IMR-90 (cell line): Measurements from ENCODE around the gene SLC6A2. TPM values are rescaled to one million over a fixed set of nuclear protein-coding genes. Genes with fewer than 3 reads are reported as not detected.
"Not testable (repeated sequence)": the region's sequence is repeated elsewhere in the genome, so short reads cannot be mapped to it uniquely, and the experiment has no call there.

Experiments used
- ATAC-seq: fragments of 200-7000 bp; cut with Tn5 transposase; 2 replicates; pipeline ENCODE4 v1.9.1; 2020; ENCODE audit warnings: low read depth, mild to moderate bottlenecking, moderate library complexity
- BruUV-seq: library from RNA; stranded (reverse); fragments of 400-500 nt; replicated peaks from 2 replicates; lab custom pipeline; 2021; lab: Mats Ljungman, UMichigan
- CTCF ChIA-PET: fragments of 300-600 bp; formaldehyde crosslinking; extraction: SDS; loops from one replicate; lab custom pipeline; 2021; ENCODE audit warnings: antibody characterized with exemption; lab: Yijun Ruan, JAX
- POLR2A ChIA-PET: fragments of 300-600 bp; sonication (Branson Sonifier 250); formaldehyde crosslinking; loops from one replicate; lab custom pipeline; 2022; ENCODE audit warnings: antibody characterized with exemption; ENCODE audit not compliant: unreplicated experiment; lab: Charles Lee
- DNase-seq: peaks from one replicate; pipeline ENCODE4 v3.0.0; 2013
- H2AFZ ChIP-seq: replicated peaks from 2 replicates; pipeline ENCODE3; 2013; ENCODE audit warnings: low read length, mild to moderate bottlenecking; ENCODE audit not compliant: poor library complexity
- H2AK5ac ChIP-seq: 2 replicates; pipeline ENCODE4 v1.6.1; 2013; ENCODE audit warnings: low read depth, low read length, inconsistent platforms
- H2AK9ac ChIP-seq: replicated peaks from 2 replicates; pipeline ENCODE3; 2013; ENCODE audit warnings: mild to moderate bottlenecking, low read depth, low read length, moderate library complexity; ENCODE audit not compliant: poor library complexity
- H2BK120ac ChIP-seq: 2 replicates; pipeline ENCODE4 v1.6.1; 2013; ENCODE audit warnings: low read depth, low read length, inconsistent platforms
- H2BK15ac ChIP-seq: 3 replicates; pipeline ENCODE4 v1.6.1; 2013; ENCODE audit warnings: low read depth, low read length, inconsistent platforms
- H2BK20ac ChIP-seq: 2 replicates; pipeline ENCODE4 v1.6.1; 2013; ENCODE audit warnings: low read depth, mild to moderate bottlenecking, inconsistent platforms, low read length, moderate library complexity
- H2BK5ac ChIP-seq: 2 replicates; pipeline ENCODE4 v1.6.1; 2013; ENCODE audit warnings: mild to moderate bottlenecking, low read depth, low read length, inconsistent platforms; ENCODE audit not compliant: poor library complexity, severe bottlenecking
- H3K14ac ChIP-seq: replicated peaks from 2 replicates; pipeline ENCODE4 v1.6.1; 2013; ENCODE audit warnings: low read depth, low read length, inconsistent platforms
- H3K18ac ChIP-seq: 2 replicates; pipeline ENCODE4 v1.6.1; 2013; ENCODE audit warnings: low read depth, low read length, control low read depth
- H3K23ac ChIP-seq: 2 replicates; pipeline ENCODE4 v1.6.1; 2013; ENCODE audit warnings: low read depth, low read length, inconsistent platforms
- H3K27ac ChIP-seq: 2 replicates; pipeline ENCODE4 v1.5.1; 2013; ENCODE audit warnings: mild to moderate bottlenecking, control low read depth, low read length; ENCODE audit not compliant: insufficient read depth
- H3K27me3 ChIP-seq: 2 replicates; pipeline ENCODE4 v1.6.1; 2013; ENCODE audit warnings: low read length; ENCODE audit not compliant: control insufficient read depth, insufficient read depth
- H3K36me3 ChIP-seq: 2 replicates; pipeline ENCODE4 v1.6.1; 2013; ENCODE audit warnings: low read length, mixed read lengths; ENCODE audit not compliant: control insufficient read depth, insufficient read depth
- H3K4ac ChIP-seq: 2 replicates; pipeline ENCODE4 v1.6.1; 2013; ENCODE audit warnings: low read depth, low read length, inconsistent platforms
- H3K4me1 ChIP-seq: 2 replicates; pipeline ENCODE4 v1.6.1; 2013; ENCODE audit warnings: low read length, mixed read lengths; ENCODE audit not compliant: control insufficient read depth, insufficient read depth
- H3K4me2 ChIP-seq: 2 replicates; pipeline ENCODE4 v1.6.1; 2013; ENCODE audit warnings: low read depth, mild to moderate bottlenecking, control low read depth, low read length, moderate library complexity
- H3K4me3 ChIP-seq: 2 replicates; pipeline ENCODE4 v1.5.1; 2013; ENCODE audit warnings: low read depth, mild to moderate bottlenecking, control low read depth, low read length, moderate library complexity; ENCODE audit not compliant: insufficient read depth
- H3K56ac ChIP-seq: 2 replicates; pipeline ENCODE4 v1.6.1; 2013; ENCODE audit warnings: low read length, inconsistent platforms; ENCODE audit not compliant: insufficient read depth; ENCODE audit errors: extremely low read depth
- H3K79me1 ChIP-seq, 2 experiments: 2 replicates each; pipeline ENCODE4 v1.6.1; 2013; ENCODE audit warnings: low read length in 2 of 2, inconsistent platforms in 1 of 2, low read depth in 1 of 2
- H3K9ac ChIP-seq: 2 replicates; pipeline ENCODE4 v1.6.1; 2013; ENCODE audit warnings: low read depth, low read length, control low read depth
- H3K9me1 ChIP-seq: 2 replicates; pipeline ENCODE4 v1.6.1; 2013; ENCODE audit warnings: low read length, inconsistent platforms; ENCODE audit not compliant: insufficient read depth
- H3K9me3 ChIP-seq: 2 replicates; pipeline ENCODE4 v1.6.1; 2013; ENCODE audit warnings: low read length; ENCODE audit not compliant: control insufficient read depth, insufficient read depth
- H4K20me1 ChIP-seq: 2 replicates; pipeline ENCODE4 v1.6.1; 2013; ENCODE audit warnings: low read length, inconsistent platforms; ENCODE audit not compliant: insufficient read depth
- H4K5ac ChIP-seq: 2 replicates; pipeline ENCODE4 v1.6.1; 2013; ENCODE audit warnings: mild to moderate bottlenecking, low read depth, low read length, control low read depth
- H4K8ac ChIP-seq, 2 experiments: 2 replicates each; pipeline ENCODE4 v1.6.1; 2013; ENCODE audit warnings: low read depth in 2 of 2, low read length in 2 of 2, control low read depth in 1 of 2, inconsistent platforms in 1 of 2
- H4K91ac ChIP-seq: 2 replicates; pipeline ENCODE4 v1.6.1; 2013; ENCODE audit warnings: low read depth, low read length, inconsistent platforms; ENCODE audit not compliant: insufficient read depth
- WGBS, 2 experiments: methylation state at CpG; one replicate each; pipeline versions ENCODE4 v1.1.5 to v1.1.7; 2013; ENCODE audit warnings: missing lambda C conversion rate in 2 of 2; ENCODE audit not compliant: insufficient read length in 1 of 2; ENCODE audit errors: extremely low coverage in 2 of 2; 5-methylcytosine and 5-hydroxymethylcytosine counted together
- dilution Hi-C: fragments of 300-500 bp; cut with HindIII; formaldehyde crosslinking; loops from one replicate; pipeline ENCODE4 v1.14.3; 2018; ENCODE audit warnings: low sequenced_read_pairs; ENCODE audit not compliant: unreplicated experiment
- in situ Hi-C: fragments of 300-500 bp; cut with MboI; formaldehyde crosslinking; loops from 3 replicates; pipeline ENCODE4 v1.14.3; 2019; ENCODE audit warnings: low sequenced_read_pairs, inconsistent platforms, mixed read lengths
- intact Hi-C: fragments of 100-400 bp; cut with micrococcal nuclease; formaldehyde crosslinking; loops from 2 replicates; pipeline ENCODE4 v1.10.0; 2022
- polyA plus RNA-seq, 3 experiments: library from polyadenylated mRNA; depleted of rRNA; stranded (reverse); fragments of >200 nt; gene quantifications; 2 replicates each; pipeline ENCODE4 v1.2.3, GENCODE V29; 2012; ENCODE audit warnings: low replicate concordance in 1 of 3
- total RNA-seq: library from RNA; depleted of rRNA; stranded (reverse); fragments of >200 nt; gene quantifications from 2 replicates; pipeline ENCODE4 v1.2.3, GENCODE V29; 2012

SLC6A2 gene
- total and polyA plus RNA-seq, 2 of the 4 experiments (the other 2 are of a cell fraction), result not detected

DNA sequence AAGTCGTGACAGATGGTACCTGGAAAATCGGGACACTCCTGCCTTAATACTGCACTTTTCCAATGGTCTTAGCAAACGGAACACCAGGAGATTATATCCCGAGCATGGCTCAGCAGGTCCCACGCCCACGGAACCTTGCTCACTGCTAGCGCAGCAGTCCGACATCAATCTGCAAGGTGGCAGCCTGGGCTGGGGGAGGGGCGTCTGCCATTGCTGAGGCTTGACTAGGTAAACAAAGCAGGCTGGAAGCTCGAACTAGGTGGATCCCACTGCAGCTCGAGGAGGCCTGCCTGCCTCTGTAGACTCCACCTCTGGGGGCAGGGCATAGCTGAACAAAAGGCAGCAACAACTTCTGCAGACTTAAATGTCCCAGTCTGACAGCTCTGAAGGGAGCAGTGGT, 40.1 kb upstream of the SLC6A2 start:
- H3K4ac ChIP-seq, H3K18ac ChIP-seq, in situ Hi-C loops, H2BK120ac ChIP-seq, POLR2A ChIA-PET, H3K4me2 ChIP-seq, H3K4me1 ChIP-seq, H3K27ac ChIP-seq, BruUV-seq, H3K4me3 ChIP-seq, H3K27me3 ChIP-seq, ATAC-seq, H4K91ac ChIP-seq, H3K9me1 ChIP-seq, H3K56ac ChIP-seq, H2AFZ ChIP-seq, H3K36me3 ChIP-seq, H3K9ac ChIP-seq, H2AK9ac ChIP-seq, H3K14ac ChIP-seq, H4K8ac ChIP-seq, intact Hi-C loops, H4K5ac ChIP-seq, H3K23ac ChIP-seq, H4K20me1 ChIP-seq, DNase-seq, dilution Hi-C loops, CTCF ChIA-PET, H3K9me3 ChIP-seq, H2BK15ac ChIP-seq, H2AK5ac ChIP-seq, H3K79me1 ChIP-seq, H2BK20ac ChIP-seq, H2BK5ac ChIP-seq: not testable (repeated sequence)
- 59% methylated on average over 7 of the region's 11 CpGs; no CpG with 5 or more reads in 1 of the 2 experiments for WGBS, 2 experiments
